Ishikawa (cell line): ENCODE measurements around the gene ATP2B2.

Source experiments
- CEBPB ChIP-seq: IDR thresholded peaks from 2 replicates; pipeline ENCODE4 v1.6.1; 2012
- CREB1 ChIP-seq: IDR thresholded peaks from 2 replicates; pipeline ENCODE4 v1.6.1; 2012; ENCODE audit warnings: low read depth
- EGR1 ChIP-seq: IDR thresholded peaks from 2 replicates; pipeline ENCODE4 v1.6.1; 2012
- EP300 ChIP-seq: IDR thresholded peaks from 2 replicates; pipeline ENCODE4 v1.6.1; 2012; ENCODE audit warnings: borderline replicate concordance
- FOXM1 ChIP-seq: IDR thresholded peaks from 2 replicates; pipeline ENCODE4 v1.6.1; 2012; ENCODE audit warnings: low read depth, borderline replicate concordance
- MAX ChIP-seq: IDR thresholded peaks from 2 replicates; pipeline ENCODE4 v1.6.1; 2012
- NFIC ChIP-seq: IDR thresholded peaks from 2 replicates; pipeline ENCODE4 v1.6.1; 2012
- RAD21 ChIP-seq: IDR thresholded peaks from 2 replicates; pipeline ENCODE4 v1.6.1; 2012; ENCODE audit warnings: low read depth
- REST ChIP-seq: IDR thresholded peaks from 2 replicates; pipeline ENCODE4 v1.6.1; 2012; ENCODE audit warnings: low read depth, mild to moderate bottlenecking
- TAF1 ChIP-seq: IDR thresholded peaks from 2 replicates; pipeline ENCODE4 v1.6.1; 2012; ENCODE audit warnings: low read depth, mild to moderate bottlenecking
- TCF12 ChIP-seq: IDR thresholded peaks from 2 replicates; pipeline ENCODE4 v1.6.1; 2012; ENCODE audit warnings: low read depth
- TEAD4 ChIP-seq: IDR thresholded peaks from 2 replicates; pipeline ENCODE4 v1.6.1; 2012
- USF1 ChIP-seq: IDR thresholded peaks from 2 replicates; pipeline ENCODE4 v1.6.1; 2012
- YY1 ChIP-seq: IDR thresholded peaks from 2 replicates; pipeline ENCODE4 v1.6.1; 2012; ENCODE audit warnings: low read depth
- ZBTB7A ChIP-seq: IDR thresholded peaks from 2 replicates; pipeline ENCODE4 v1.6.1; 2012; ENCODE audit warnings: low read depth

The ATP2B2 gene

GRCh38 chr3:10485380-10485779, 20.0 kb downstream of the ATP2B2 start:
- no peak for TF ChIP-seq CREB1
- TF ChIP-seq TEAD4: no peak
- TF ChIP-seq RAD21: no peak
- no peak for TF ChIP-seq FOXM1
- no peak for TF ChIP-seq EGR1
- TF ChIP-seq TCF12: no peak
- TF ChIP-seq YY1: no peak
- no peak for TF ChIP-seq USF1
- no peak for TF ChIP-seq NFIC
- no peak for TF ChIP-seq MAX
- no peak for TF ChIP-seq TAF1
- TF ChIP-seq CEBPB: no peak
- no peak for TF ChIP-seq ZBTB7A
- no peak for TF ChIP-seq EP300
- TF ChIP-seq REST: no peak

- TF ChIP-seq NFIC: no peak
- TF ChIP-seq FOXM1: no peak
- no peak for TF ChIP-seq RAD21
- TF ChIP-seq CREB1: no peak
- no peak for TF ChIP-seq TEAD4
- TF ChIP-seq TAF1: no peak
- TF ChIP-seq TCF12: no peak
- no peak for TF ChIP-seq EP300
- TF ChIP-seq EGR1: no peak
- no peak for TF ChIP-seq USF1
- TF ChIP-seq CEBPB: no peak
- no peak for TF ChIP-seq MAX
- TF ChIP-seq YY1: no peak
- no peak for TF ChIP-seq ZBTB7A
These were observed 20.7 kb downstream of the ATP2B2 start for GRCh38 chr3:10484709-10485108.

- TF ChIP-seq TEAD4 (no peak), EGR1 (no peak), CEBPB (no peak), FOXM1 (no peak), RAD21 (no peak), TAF1 (no peak), EP300 (no peak), ZBTB7A (no peak), MAX (no peak), USF1 (no peak), CREB1 (no peak), REST (no peak), YY1 (no peak), TCF12 (no peak), NFIC (no peak)
These were observed 21.6 kb downstream of the ATP2B2 start for GRCh38 chr3:10483686-10484345.

- TF ChIP-seq YY1 (no peak), USF1 (no peak)
These were observed 22.1 kb downstream of the ATP2B2 start for GRCh38 chr3:10483364-10483675.
